ENCODE results near the gene DLGAP4. TPM values are rescaled to one million over a fixed set of nuclear protein-coding genes. Genes with fewer than 3 reads are reported as not detected.

DLGAP4 gene
- total and polyA plus RNA-seq, 2 of the 13 experiments (the other 11 are each of a cell fraction or from before 2014, with no cell fraction given): 15.2 to 26.7 TPM

- TF ChIP-seq, protein P1, sequence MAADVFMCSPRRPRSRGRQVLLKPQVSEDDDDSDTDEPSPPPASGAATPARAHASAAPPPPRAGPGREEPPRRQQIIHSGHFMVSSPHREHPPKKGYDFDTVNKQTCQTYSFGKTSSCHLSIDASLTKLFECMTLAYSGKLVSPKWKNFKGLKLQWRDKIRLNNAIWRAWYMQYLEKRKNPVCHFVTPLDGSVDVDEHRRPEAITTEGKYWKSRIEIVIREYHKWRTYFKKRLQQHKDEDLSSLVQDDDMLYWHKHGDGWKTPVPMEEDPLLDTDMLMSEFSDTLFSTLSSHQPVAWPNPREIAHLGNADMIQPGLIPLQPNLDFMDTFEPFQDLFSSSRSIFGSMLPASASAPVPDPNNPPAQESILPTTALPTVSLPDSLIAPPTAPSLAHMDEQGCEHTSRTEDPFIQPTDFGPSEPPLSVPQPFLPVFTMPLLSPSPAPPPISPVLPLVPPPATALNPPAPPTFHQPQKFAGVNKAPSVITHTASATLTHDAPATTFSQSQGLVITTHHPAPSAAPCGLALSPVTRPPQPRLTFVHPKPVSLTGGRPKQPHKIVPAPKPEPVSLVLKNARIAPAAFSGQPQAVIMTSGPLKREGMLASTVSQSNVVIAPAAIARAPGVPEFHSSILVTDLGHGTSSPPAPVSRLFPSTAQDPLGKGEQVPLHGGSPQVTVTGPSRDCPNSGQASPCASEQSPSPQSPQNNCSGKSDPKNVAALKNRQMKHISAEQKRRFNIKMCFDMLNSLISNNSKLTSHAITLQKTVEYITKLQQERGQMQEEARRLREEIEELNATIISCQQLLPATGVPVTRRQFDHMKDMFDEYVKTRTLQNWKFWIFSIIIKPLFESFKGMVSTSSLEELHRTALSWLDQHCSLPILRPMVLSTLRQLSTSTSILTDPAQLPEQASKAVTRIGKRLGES (CRISPR knock-in tag; IDR thresholded peaks at IDR 0.05; ENCODE audit: borderline replicate concordance): no peak
- TF ChIP-seq, protein P2, sequence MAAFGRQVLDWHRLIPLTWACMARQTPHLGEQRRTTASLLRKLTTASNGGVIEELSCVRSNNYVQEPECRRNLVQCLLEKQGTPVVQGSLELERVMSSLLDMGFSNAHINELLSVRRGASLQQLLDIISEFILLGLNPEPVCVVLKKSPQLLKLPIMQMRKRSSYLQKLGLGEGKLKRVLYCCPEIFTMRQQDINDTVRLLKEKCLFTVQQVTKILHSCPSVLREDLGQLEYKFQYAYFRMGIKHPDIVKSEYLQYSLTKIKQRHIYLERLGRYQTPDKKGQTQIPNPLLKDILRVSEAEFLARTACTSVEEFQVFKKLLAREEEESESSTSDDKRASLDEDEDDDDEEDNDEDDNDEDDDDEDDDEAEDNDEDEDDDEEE (CRISPR knock-in tag; IDR thresholded peaks at IDR 0.05): no peak
- TF ChIP-seq ZNF138 (CRISPR knock-in tag; IDR thresholded peaks at IDR 0.05; ENCODE audit: low read depth): no peak
- TF ChIP-seq TCF7 (IDR thresholded peaks at IDR 0.05; ENCODE audit: low read depth): no peak
- no peak for TF ChIP-seq SRF (IDR thresholded peaks at IDR 0.05; ENCODE audit: low read depth, low read length)
- TF ChIP-seq, protein P3, sequence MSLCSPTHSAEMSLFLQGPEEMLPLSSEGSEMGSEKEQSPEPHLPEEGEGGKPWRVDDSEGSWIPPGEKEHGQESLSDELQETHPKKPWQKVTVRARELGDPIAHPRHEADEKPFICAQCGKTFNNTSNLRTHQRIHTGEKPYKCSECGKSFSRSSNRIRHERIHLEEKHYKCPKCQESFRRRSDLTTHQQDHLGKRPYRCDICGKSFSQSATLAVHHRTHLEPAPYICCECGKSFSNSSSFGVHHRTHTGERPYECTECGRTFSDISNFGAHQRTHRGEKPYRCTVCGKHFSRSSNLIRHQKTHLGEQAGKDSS (CRISPR knock-in tag; IDR thresholded peaks at IDR 0.05; ENCODE audit: borderline replicate concordance, low read depth): 0 out of 2 replicates have a peak, but pooled peaks have one; percentile 43
- TF ChIP-seq ZBTB44 (CRISPR knock-in tag; IDR thresholded peaks at IDR 0.05): 0 out of 2 replicates have a peak, but pooled peaks have one; percentile 3
- no peak for TF ChIP-seq TGIF2 (CRISPR knock-in tag; IDR thresholded peaks at IDR 0.05)
- TF ChIP-seq PTBP1 (IDR thresholded peaks at IDR 0.05; ENCODE audit: low read depth, low read length, poor library complexity, severe bottlenecking): no peak
- TF ChIP-seq MEIS1 (CRISPR knock-in tag; IDR thresholded peaks at IDR 0.05; ENCODE audit: borderline replicate concordance): 0 out of 2 replicates have a peak, but pooled peaks have one; percentile 33
- no peak for TF ChIP-seq ZNF747 (CRISPR knock-in tag; IDR thresholded peaks at IDR 0.05; ENCODE audit: borderline replicate concordance)
- no peak for TF ChIP-seq CBFB (CRISPR knock-in tag; IDR thresholded peaks at IDR 0.05)
- no peak for TF ChIP-seq NFYB (CRISPR knock-in tag; IDR thresholded peaks at IDR 0.05)
- no peak for TF ChIP-seq MIXL1 (CRISPR knock-in tag; IDR thresholded peaks at IDR 0.05)
- no peak for TF ChIP-seq NBN (conservative IDR thresholded peaks at IDR 0.05)
- TF ChIP-seq PITX1 (CRISPR knock-in tag; IDR thresholded peaks at IDR 0.05): 0 out of 2 replicates have a peak, but pooled peaks have one; percentile 8
- TF ChIP-seq ZC3H13 (CRISPR knock-in tag; IDR thresholded peaks at IDR 0.05): no peak
- no peak for TF ChIP-seq SPEN (CRISPR knock-in tag; IDR thresholded peaks at IDR 0.05; ENCODE audit: low read depth)
- TF ChIP-seq ZSCAN30 (CRISPR knock-in tag; IDR thresholded peaks at IDR 0.05): no peak
- TF ChIP-seq, protein P4, sequence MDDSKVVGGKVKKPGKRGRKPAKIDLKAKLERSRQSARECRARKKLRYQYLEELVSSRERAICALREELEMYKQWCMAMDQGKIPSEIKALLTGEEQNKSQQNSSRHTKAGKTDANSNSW (CRISPR knock-in tag; IDR thresholded peaks at IDR 0.05; ENCODE audit: borderline replicate concordance): no peak
- TF ChIP-seq RAD21 (CRISPR knock-in tag; IDR thresholded peaks at IDR 0.05): no peak
- TF ChIP-seq GLMP (CRISPR knock-in tag; IDR thresholded peaks at IDR 0.05; ENCODE audit: borderline replicate concordance): no peak
These were observed 155.7 kb downstream of the DLGAP4 start (continued) for GRCh38 chr20:36461600-36462439.

Measured in HepG2 (cell line).